Central memory CD8-positive, alpha-beta T cell (primary cell): ENCODE measurements around the gene HMGA1.

Experiments
- ATAC-seq: fragments of 150-1000 bp; cut with Tn5 transposase; replicated peaks from 2 replicates; pipeline ENCODE4 v1.10.0; 2022; ENCODE audit warnings: mild to moderate bottlenecking, moderate FRiP score, moderate number of reproducible peaks; ENCODE audit not compliant: poor library complexity, severe bottlenecking; ENCODE audit errors: extremely low read depth
- DNase-seq, 2 donors: peaks; one replicate each; pipeline ENCODE4 v3.0.0; 2021; ENCODE audit warnings: low spot score in 2 of 2
- H3K27ac Mint-ChIP-seq: one replicate; pipeline ENCODE4 v1.8.0; 2022; ENCODE audit warnings: low read depth, mild to moderate bottlenecking, moderate library complexity, mixed read lengths
- H3K27me3 Mint-ChIP-seq: one replicate; pipeline ENCODE4 v1.8.0; 2022; ENCODE audit warnings: mixed read lengths
- H3K36me3 Mint-ChIP-seq: one replicate; pipeline ENCODE4 v1.8.0; 2022; ENCODE audit warnings: mild to moderate bottlenecking, moderate library complexity, mixed read lengths; ENCODE audit not compliant: insufficient read depth
- H3K4me1 Mint-ChIP-seq: one replicate; pipeline ENCODE4 v1.8.0; 2022; ENCODE audit warnings: mixed read lengths
- H3K4me3 Mint-ChIP-seq: one replicate; pipeline ENCODE4 v1.8.0; 2022; ENCODE audit warnings: mild to moderate bottlenecking, moderate library complexity, mixed read lengths
- H3K9me3 Mint-ChIP-seq: one replicate; pipeline ENCODE4 v1.8.0; 2022; ENCODE audit warnings: mixed read lengths

Gene HMGA1

DNA sequence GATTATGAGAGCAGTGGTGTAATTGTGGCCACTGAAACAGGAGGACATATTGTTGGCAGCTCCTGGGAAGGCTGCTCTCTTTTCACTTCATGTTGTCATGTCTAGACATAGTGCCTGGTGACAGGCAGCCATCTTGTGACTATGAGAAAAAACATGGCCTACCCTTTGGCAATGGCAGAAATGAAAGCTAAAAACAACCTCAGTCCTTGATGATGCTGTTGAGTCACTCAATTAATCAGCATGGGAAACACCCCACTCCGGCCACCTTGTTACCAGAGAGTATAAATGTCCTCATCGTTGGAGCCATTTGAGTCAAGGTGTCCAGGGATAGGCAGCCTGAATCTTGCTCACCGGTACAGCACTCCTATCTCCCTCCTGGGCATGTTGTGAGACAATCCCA, 31.2 kb upstream of the HMGA1 start:
- Mint-ChIP-seq H3K9me3 (no peaks in the 10 kb centered on the region), H3K36me3 (no peaks in the 10 kb centered on the region), H3K27me3 (no peaks in the 10 kb centered on the region), H3K4me1 (peaks cover 11% of the 10 kb centered on the region), H3K4me3 (no peak overlapping the region), H3K27ac (no peak overlapping the region)
- DNase-seq (no peak), ATAC-seq (no peak)

DNA sequence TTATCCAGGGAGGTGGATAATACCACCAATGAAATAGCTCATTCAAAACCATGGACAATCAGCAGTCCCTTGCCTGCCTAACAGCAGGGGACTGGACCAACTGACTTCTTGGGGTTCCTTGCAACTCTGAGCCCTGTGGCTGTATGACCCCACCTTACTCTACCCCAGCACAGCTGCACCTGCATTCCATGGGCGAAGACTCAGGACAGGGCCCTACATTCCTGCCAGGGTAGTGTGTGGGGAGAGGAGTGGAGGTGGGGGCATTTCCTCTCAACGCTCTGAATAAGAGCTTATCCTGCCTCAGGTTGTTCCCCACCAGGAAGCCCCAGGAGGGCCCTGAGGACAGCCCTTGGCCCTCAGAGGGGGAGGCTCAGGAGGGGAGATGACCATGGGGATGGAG, 30.8 kb upstream of the HMGA1 start:
- no peaks in the 10 kb centered on the region for H3K9me3 Mint-ChIP-seq
- no peaks in the 10 kb centered on the region for H3K27me3 Mint-ChIP-seq
- H3K4me3 Mint-ChIP-seq = no peak overlapping the region
- H3K27ac Mint-ChIP-seq = no peak overlapping the region
- H3K36me3 Mint-ChIP-seq = no peaks in the 10 kb centered on the region
- ATAC-seq (no peak), DNase-seq (no peak)
- peaks cover 11% of the 10 kb centered on the region for H3K4me1 Mint-ChIP-seq

DNA sequence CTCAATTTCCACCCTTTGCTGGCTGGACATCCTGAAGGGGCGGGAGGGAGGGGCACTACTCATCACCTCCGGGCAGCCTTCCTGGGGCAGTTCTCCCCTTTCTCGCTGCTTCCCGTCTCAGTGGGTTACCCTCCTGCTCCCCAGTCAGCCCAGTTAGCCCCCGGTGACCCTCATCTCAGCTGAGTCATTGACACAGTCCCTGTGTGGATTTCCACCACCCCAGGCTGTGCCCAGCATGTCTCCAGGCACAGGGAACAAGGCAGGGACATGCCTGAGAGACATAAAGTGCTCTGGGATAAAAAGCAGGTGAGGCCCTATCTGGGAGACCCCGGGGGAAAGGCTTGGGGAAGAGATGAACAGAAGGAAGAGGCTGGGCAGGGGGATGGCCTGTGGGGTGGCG, 29.9 kb upstream of the HMGA1 start:
- Mint-ChIP-seq H3K36me3 (no peaks in the 10 kb centered on the region), H3K27me3 (no peaks in the 10 kb centered on the region), H3K4me3 (no peak overlapping the region), H3K27ac (peak overlapping the region; percentile 57), H3K4me1 (peaks cover 11% of the 10 kb centered on the region), H3K9me3 (no peaks in the 10 kb centered on the region)
- ATAC-seq (no peak), DNase-seq (no peak)

DNA sequence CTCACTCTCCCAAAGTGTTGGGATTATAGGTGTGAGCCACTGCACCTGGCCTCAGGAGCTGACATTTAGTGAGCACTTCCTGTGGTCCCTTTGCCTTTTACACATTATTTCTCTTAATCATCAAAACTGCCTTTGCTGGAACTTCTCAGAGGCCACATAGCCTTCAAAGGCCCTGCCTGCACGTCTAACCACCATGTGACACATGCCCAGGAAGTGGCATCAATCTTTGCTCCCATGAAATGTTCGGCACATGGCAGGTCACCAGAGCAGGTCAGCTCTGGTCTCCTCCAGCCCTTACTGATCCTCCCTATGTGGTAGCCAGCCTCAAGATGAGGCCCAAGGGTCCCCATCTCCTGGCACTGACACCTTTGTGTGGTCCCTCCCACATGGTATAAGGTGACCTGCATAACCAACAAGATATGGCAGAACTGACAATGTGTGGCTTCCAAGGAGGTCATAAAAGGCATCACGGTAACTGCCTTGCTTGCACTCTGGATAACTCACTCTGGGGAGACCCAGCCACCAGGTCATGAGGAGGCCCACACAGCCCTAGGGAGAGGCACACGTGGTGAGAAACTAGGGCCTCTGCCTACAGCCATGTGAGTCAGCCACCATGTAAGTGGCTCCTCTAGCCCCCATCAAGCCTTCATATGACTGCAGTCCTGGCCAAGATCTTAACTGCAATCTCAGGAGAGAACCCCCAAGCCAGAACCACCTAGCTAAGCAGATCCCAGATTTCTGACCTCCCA, 28.8 kb upstream of the HMGA1 start:
- Mint-ChIP-seq H3K36me3 (no peaks in the 10 kb centered on the region), H3K4me3 (no peak overlapping the region), H3K27me3 (no peaks in the 10 kb centered on the region), H3K4me1 (peaks cover 11% of the 10 kb centered on the region), H3K9me3 (no peaks in the 10 kb centered on the region), H3K27ac (peak overlapping the region; percentile 24)
- DNase-seq (no peak), ATAC-seq (no peak)

DNA sequence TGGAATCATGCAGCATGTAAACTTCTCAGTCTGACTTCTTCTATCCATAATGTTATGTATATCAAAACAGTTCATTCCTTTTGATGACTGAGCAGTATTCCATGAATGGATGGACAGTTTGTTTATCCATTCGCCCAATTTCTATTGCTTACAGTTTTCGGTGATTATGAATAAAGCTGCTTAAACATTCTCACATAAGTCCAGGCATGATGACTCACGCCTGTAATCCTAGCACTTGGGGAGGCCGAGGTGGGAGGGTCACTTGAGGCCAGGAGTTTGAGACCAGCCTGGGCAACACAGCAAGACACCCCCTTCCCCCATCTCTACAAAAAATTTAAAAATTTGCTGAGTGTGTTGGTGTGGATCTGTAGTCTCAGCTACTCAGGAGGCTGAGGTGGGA, 22.9 kb upstream of the HMGA1 start:
- Mint-ChIP-seq H3K36me3 (no peaks in the 10 kb centered on the region), H3K4me3 (no peak overlapping the region), H3K9me3 (no peaks in the 10 kb centered on the region), H3K27ac (no peak overlapping the region), H3K27me3 (peaks cover under 1% of the 10 kb centered on the region), H3K4me1 (no peaks in the 10 kb centered on the region)
- DNase-seq (no peak), ATAC-seq (no peak)

DNA sequence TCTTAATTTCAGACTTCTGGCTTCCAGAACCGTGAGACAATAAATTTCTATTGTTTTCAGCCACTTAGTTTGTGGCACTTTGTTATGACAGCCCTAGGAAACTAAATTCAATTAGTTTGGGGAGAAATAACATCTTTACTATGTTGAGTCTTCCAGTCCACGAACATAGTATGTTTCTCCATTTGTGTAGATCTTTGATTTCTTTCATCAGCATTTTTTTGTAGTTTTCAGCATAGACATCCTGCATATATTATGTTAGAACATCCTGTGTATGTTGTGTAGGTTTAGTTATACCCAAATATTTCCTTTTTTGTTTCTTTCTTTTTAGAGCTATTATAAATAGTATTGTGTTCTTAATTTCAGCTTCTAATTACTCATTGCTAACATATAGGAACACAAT, 18.0 kb upstream of the HMGA1 start:
- Mint-ChIP-seq H3K36me3 (no peaks in the 10 kb centered on the region), H3K4me3 (no peak overlapping the region), H3K4me1 (peaks cover 2% of the 10 kb centered on the region), H3K27ac (no peak overlapping the region), H3K27me3 (peaks cover 9% of the 10 kb centered on the region), H3K9me3 (no peaks in the 10 kb centered on the region)
- DNase-seq = no peak
- no peak for ATAC-seq

DNA sequence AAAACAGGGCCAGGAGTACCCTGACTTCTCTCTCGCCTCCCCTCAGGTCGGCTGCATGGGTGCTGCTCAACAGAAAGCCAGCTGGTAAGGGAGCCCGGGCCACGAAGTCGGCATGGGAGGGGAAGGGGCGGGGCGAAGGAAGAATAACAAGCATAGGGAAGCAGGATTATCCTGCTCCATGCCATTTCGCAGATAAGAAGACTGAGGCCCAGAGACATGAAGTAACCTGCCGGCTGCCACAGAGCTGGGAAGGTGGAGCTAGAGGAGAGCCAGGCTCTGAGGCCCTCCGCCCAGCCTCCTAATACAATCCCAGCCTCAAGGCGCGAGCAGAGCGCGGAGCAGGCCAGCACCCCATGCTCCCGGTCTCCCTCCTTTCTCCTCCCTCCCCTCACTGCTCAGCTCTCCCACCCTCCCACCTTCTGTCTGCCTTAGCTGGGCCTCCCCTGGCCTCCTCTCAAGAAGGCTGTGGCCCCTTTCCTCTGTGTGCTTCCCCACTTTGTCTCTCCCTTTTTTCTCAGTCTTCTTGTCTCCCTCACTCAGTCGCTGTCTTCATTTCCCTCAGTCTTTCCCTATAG, 13.2 kb upstream of the HMGA1 start:
- H3K4me1 Mint-ChIP-seq = peaks cover 6% of the 10 kb centered on the region
- peaks cover 9% of the 10 kb centered on the region for H3K27me3 Mint-ChIP-seq
- ATAC-seq = no peak
- H3K4me3 Mint-ChIP-seq = peak overlapping the region; percentile 65
- H3K36me3 Mint-ChIP-seq = peaks cover 2% of the 10 kb centered on the region
- no peaks in the 10 kb centered on the region for H3K9me3 Mint-ChIP-seq
- no peak for DNase-seq
- peak overlapping the region; percentile 81 for H3K27ac Mint-ChIP-seq

DNA sequence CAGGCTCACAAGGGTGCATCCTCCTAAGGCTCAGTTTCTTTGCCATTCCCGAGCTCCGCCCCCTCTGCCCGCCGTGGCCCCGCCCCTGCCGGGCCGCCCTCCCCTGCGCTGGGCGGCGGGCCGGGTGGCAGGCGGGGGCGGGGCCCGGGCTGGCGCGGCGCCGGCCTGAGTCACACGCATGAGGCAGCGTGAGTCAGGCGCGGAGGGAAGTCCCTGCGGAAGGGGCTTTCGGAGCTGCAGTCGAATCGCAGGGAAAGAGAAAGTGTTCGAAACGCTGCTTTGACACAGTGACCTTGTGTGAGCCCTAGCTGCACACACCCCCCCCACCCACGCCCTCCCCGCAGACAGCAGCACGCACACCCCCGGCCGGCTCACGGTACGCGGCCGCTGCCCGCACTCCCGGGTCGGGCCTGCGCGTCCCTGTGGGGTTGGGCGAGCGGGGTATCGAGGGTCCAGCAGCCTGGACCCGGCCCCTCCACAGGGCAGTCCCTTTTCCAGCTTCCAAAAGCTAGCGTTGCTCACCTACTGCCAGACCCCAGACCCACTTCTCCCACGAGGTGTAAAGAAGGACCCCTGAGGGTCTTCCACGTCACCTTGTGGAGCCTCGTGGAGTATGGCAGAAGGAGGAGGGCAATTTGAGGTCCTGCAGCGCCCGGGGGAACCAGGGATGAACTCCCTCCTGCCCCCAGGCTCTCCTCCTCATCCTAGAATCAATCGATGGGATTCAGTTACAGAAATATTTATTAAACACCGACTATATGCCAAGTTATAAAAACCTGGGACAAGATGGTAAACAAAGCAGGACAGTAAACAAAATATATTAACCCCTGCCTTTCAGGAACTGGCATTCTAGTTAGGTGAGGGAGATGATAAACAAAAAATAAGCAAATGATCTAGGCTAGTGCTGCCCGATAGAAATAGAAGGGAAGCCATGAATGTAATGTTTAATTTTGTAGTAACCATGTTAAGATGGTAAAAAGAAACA, 12.4 kb upstream of the HMGA1 start:
- ATAC-seq (peak; percentile 100), DNase-seq (peak; percentile 79 to 88)
- Mint-ChIP-seq H3K9me3 (no peaks in the 10 kb centered on the region), H3K27ac (peak overlapping the region; percentile 81), H3K4me3 (peak overlapping the region; percentile 65), H3K4me1 (peaks cover 6% of the 10 kb centered on the region), H3K27me3 (peaks cover 3% of the 10 kb centered on the region), H3K36me3 (peaks cover 2% of the 10 kb centered on the region)

DNA sequence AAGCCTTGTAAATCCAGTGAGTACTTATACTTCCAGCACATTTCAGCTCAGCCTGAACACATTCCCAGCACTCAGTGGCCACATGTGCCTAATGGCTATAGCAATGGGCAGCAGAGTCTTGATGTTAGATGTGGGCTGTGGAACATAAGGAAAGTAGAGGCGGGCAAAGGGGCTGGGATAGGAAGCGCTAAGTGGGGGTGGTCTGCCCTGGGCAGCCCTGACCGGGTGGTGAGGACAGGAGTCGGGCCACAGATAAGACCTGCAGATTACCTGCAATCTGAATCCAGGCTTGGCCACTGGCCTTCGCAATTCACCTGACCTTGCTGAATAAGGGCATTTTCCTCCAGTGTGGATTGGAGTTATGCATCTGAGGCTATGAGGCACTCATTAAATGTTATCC, 11.1 kb upstream of the HMGA1 start:
- Mint-ChIP-seq H3K27ac (peak overlapping the region; percentile 25), H3K36me3 (peaks cover 2% of the 10 kb centered on the region), H3K9me3 (no peaks in the 10 kb centered on the region), H3K4me1 (peaks cover 6% of the 10 kb centered on the region), H3K27me3 (no peaks in the 10 kb centered on the region), H3K4me3 (no peak overlapping the region)
- ATAC-seq (no peak), DNase-seq (no peak)

DNA sequence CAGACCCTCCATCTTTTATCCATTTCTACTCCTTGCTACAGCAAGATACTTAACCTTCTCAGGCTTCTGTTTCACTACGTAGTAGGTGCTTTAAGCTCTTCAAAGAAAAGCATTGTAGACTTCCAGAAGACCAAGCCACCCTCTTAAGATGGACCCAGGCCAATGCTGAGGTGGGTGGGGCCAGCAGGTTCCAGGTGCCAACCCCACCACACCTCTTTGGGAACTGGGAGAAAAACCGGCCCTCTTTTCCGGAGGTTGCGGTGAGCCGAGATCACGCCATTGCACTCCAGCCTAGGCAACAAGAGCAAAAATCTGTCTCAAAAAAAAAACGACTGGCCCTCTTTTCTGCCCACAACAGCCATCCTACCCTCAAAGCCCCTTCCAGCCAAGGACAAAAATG, 10.6 kb upstream of the HMGA1 start:
- peak overlapping the region; percentile 25 for H3K27ac Mint-ChIP-seq
- H3K4me1 Mint-ChIP-seq = peaks cover 6% of the 10 kb centered on the region
- DNase-seq (no peak), ATAC-seq (no peak)
- no peak overlapping the region for H3K4me3 Mint-ChIP-seq
- no peaks in the 10 kb centered on the region for H3K9me3 Mint-ChIP-seq
- H3K36me3 Mint-ChIP-seq = peaks cover 2% of the 10 kb centered on the region
- H3K27me3 Mint-ChIP-seq = no peaks in the 10 kb centered on the region

DNA sequence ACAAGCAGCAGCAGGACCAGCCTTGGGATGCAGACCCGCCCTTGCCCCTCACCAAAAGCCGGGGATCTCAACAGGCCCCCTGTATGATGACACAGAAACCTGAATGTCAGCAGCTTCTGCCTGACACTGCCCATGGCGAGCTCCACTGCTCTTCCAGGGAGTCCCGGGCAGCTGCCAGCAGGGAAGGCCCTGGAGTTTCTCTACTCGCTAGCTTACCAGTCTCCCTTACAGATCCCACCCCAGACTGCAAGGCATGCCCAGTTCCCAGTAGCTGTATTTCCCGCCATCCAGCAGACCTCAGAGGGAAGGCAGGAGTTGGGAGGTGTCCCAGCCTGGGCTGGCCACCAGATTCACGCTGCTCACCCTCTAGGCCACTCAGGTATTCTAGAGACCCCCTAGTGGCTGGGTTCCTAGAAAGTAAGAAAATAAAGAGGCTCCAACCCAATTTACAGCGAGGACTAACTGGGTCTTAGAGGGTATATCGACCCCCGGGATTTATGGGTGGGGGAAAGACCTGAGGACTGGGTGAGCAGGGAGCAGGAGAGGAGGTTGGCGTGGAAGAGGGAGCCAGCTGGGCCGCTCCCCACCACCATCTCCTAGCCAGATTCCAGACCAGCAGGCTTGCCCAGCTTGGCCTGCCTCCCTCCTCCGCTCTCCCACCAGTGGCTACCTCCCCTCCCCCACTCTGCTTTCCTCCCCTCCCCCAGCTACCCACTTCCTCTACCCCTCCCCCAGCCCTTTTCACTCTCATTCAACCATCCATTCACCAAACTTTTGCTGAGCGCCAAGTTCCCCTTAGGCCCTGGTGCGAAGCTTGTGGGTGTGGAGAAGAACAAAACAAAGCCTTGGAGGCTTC, 9.7 kb upstream of the HMGA1 start:
- no peak overlapping the region for H3K4me3 Mint-ChIP-seq
- H3K4me1 Mint-ChIP-seq = peaks cover 6% of the 10 kb centered on the region
- H3K36me3 Mint-ChIP-seq = peaks cover 2% of the 10 kb centered on the region

More for the DNA sequence above, 9.7 kb upstream of the HMGA1 start:
- Mint-ChIP-seq H3K9me3 (no peaks in the 10 kb centered on the region), H3K27ac (peak overlapping the region; percentile 55), H3K27me3 (no peaks in the 10 kb centered on the region)
- ATAC-seq = no peak
- no peak for DNase-seq
